ENCODE results near the gene GMEB2.

GMEB2 gene

DNA sequence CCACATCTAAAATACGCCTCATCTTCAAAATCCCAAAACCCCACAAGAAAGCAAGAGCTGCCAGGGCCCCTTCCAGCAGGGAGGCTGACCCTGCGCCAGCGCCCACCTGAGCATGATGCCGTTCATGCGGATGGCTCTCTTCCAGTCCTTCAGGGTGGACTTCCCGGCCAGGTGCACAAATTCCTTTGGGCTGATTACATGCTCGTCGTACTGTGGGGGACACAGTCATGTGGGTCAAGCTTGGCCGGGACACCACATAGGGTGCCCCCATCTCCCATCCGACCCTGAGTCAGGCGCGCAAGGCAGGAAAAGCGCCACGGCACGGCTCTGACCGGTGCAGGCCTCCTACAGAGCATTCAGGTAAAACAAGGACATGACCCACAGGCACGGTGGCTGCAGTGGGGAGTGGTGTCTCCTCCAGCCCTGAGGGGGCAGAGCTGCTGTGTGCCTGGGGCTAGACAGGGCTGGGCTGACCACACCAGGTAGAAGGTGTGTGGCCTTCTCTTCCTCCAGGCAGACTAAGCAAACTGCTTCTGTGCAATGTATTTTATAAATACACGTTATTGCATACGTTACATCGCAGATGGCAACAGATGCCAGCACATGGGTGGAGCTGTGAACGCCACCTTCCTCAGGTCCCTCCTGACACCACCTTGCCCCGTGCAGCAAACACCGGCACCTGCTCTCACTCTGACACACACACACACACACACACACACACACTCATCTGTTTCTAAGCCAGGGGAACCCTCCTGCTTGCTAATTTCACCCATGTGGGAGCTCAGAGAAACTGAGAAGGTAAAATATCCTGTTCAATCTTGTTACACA is 29.0 kb downstream of the GMEB2 start:
- TF ChIP-seq, protein P1, sequence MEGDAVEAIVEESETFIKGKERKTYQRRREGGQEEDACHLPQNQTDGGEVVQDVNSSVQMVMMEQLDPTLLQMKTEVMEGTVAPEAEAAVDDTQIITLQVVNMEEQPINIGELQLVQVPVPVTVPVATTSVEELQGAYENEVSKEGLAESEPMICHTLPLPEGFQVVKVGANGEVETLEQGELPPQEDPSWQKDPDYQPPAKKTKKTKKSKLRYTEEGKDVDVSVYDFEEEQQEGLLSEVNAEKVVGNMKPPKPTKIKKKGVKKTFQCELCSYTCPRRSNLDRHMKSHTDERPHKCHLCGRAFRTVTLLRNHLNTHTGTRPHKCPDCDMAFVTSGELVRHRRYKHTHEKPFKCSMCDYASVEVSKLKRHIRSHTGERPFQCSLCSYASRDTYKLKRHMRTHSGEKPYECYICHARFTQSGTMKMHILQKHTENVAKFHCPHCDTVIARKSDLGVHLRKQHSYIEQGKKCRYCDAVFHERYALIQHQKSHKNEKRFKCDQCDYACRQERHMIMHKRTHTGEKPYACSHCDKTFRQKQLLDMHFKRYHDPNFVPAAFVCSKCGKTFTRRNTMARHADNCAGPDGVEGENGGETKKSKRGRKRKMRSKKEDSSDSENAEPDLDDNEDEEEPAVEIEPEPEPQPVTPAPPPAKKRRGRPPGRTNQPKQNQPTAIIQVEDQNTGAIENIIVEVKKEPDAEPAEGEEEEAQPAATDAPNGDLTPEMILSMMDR (IDR thresholded peaks at IDR 0.05; ENCODE audit: insufficient read depth, low read depth, low read length, missing control alignments), result no peak
- H3K4me3 ChIP-seq (ENCODE audit: low read length), result no peak overlapping the region
- DNase-seq (ENCODE audit: low read depth), result no peak

DNA sequence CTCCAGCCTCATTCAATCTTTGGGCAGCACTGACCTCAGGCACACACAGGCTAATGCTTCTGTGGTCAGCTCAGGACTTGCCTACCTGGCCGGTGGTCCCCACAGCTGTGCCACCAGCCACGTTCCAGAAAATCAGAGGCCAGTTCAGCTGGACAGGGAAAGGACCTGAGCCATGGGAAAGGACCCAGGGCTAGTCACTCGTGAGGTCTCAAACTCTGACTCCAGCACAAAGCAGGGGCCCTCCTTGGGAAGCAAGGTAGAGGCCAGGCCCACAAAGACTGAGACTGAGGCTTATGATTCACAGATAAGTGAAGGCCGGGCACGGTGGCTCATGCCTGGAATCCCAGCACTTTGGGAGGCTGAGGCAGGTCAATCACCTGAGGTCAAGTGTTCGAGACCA is 30.5 kb downstream of the GMEB2 start:
- no peak for DNase-seq (ENCODE audit: low read depth)
- H3K4me3 ChIP-seq (ENCODE audit: low read length), result no peak overlapping the region
- TF ChIP-seq, protein P1 (IDR thresholded peaks at IDR 0.05; ENCODE audit: insufficient read depth, low read depth, low read length, missing control alignments), result no peak

- H3K4me3 ChIP-seq (ENCODE audit: low read length), result no peak overlapping the region
- TF ChIP-seq, protein P1 (IDR thresholded peaks at IDR 0.05; ENCODE audit: insufficient read depth, low read depth, low read length, missing control alignments), result no peak
- no peak for DNase-seq (ENCODE audit: low read depth)
These were observed 31.3 kb downstream of the GMEB2 start for GRCh38 chr20:63595416-63596127.

DNA sequence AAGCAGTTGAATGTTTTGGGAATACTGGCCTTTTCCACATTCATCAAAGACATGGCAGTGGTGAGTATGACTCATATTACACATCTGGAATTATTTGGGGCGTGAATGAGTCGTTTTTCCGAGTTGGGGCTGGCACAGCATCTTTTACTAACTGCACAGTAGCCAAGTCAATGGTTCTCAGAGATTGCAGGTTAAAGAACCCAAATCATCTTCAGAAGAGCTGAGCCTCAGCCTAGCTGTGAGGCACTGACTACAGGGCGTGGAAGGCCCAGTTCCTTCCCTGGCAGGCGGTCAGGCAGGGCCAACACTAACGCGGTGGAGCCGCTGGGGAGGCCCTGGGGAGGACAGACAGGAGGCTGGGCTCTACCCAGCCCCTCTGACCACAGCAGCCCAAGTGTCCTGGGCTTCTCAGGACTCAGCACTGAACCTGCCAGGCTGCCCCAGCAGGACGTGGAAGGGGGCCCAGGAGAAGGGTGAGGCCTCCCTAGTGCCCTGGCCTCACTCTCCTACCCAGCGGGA is 32.8 kb downstream of the GMEB2 start:
- TF ChIP-seq, protein P1 (IDR thresholded peaks at IDR 0.05; ENCODE audit: insufficient read depth, low read depth, low read length, missing control alignments), result no peak
- H3K4me3 ChIP-seq (ENCODE audit: low read length), result no peak overlapping the region
- DNase-seq (ENCODE audit: low read depth), result no peak

GRCh38 chr20:63592661-63593060 is 34.2 kb downstream of the GMEB2 start:
- no peak overlapping the region for H3K4me3 ChIP-seq (ENCODE audit: low read length)
- no peak for DNase-seq (ENCODE audit: low read depth)
- TF ChIP-seq, protein P1 (IDR thresholded peaks at IDR 0.05; ENCODE audit: insufficient read depth, low read depth, low read length, missing control alignments), result no peak

DNA sequence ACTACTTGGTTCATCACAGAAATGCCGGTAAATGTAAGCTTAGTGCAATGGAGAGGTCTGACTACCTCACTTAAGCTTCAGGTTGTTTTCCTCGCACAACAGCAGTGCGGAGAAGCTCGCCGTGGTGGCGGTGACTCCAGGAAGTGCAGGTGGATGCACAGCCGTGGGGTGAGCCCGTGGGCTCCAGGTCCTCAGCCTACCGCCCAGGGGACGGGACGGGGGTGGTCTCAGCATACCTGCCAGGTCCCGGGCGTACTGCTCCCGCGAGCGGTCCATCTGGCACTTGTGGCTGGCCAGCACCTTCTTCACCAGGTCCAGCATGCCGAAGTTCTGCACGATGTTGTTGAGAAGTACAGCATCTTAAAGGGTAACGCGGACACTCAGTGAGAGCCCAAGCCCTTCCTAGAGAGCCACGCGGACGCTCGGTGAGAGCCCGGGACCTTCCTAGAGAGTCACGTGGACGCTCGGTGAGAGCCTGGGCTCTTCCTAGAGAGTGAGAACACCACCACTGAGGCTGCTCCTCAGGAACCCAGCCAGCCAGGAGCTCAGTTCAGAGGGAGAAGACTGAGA is 35.0 kb downstream of the GMEB2 start:
- TF ChIP-seq, protein P1 (IDR thresholded peaks at IDR 0.05; ENCODE audit: insufficient read depth, low read depth, low read length, missing control alignments), result no peak

More for the DNA sequence above, 35.0 kb downstream of the GMEB2 start:
- DNase-seq (ENCODE audit: low read depth), result no peak
- H3K4me3 ChIP-seq (ENCODE audit: low read length), result no peak overlapping the region
